Ectodermal cell (in vitro differentiated cells): ENCODE results near the gene CYP46A1.
A peak's percentile ranks its signal among the peaks of the same experiment; 100 is the strongest.

Experiments
- H3K27ac ChIP-seq: 2 replicates; pipeline ENCODE4 v1.7.0; 2013; ENCODE audit warnings: mild to moderate bottlenecking, low read depth, low read length; ENCODE audit not compliant: insufficient read depth, poor library complexity, severe bottlenecking
- H3K27me3 ChIP-seq: 2 replicates; pipeline ENCODE4 v1.7.0; 2013; ENCODE audit warnings: mild to moderate bottlenecking, low read length; ENCODE audit not compliant: insufficient read depth, control insufficient read depth, poor library complexity, severe bottlenecking
- H3K36me3 ChIP-seq: one replicate; pipeline ENCODE4 v1.7.0; 2013; ENCODE audit warnings: low read length; ENCODE audit not compliant: control insufficient read depth, insufficient read depth
- H3K4me1 ChIP-seq: one replicate; pipeline ENCODE4 v1.7.0; 2013; ENCODE audit warnings: low read length; ENCODE audit not compliant: control insufficient read depth, insufficient read depth
- H3K4me3 ChIP-seq: 2 replicates; pipeline ENCODE4 v1.7.0; 2013; ENCODE audit warnings: low read depth, low read length, control low read depth; ENCODE audit not compliant: insufficient read depth
- H3K9me3 ChIP-seq: 2 replicates; pipeline ENCODE4 v1.7.0; 2013; ENCODE audit warnings: mild to moderate bottlenecking, low read length, moderate library complexity; ENCODE audit not compliant: control insufficient read depth
- WGBS, 2 experiments: methylation state at CpG; one replicate each; pipeline ENCODE4 v1.1.7; 2013; ENCODE audit warnings: missing lambda C conversion rate in 2 of 2; 5-methylcytosine and 5-hydroxymethylcytosine counted together

Gene CYP46A1

GRCh38 chr14:99645545-99646505, 38.3 kb upstream of the CYP46A1 start:
- H3K4me1 ChIP-seq: peaks cover 17% of the 10 kb centered on the region
- 67% methylated on average over 32 of the region's 32 CpGs for WGBS, 2 experiments

GRCh38 chr14:99647411-99647810, 36.7 kb upstream of the CYP46A1 start:
- H3K27ac ChIP-seq: no peak overlapping the region
- 86 to 90% methylated on average over 7 of the region's 7 CpGs for WGBS, 2 experiments

More at GRCh38 chr14:99645545-99646505, 38.3 kb upstream of the CYP46A1 start:
- H3K4me3 ChIP-seq: peak overlapping the region; percentile 35
- no peak overlapping the region for H3K27ac ChIP-seq
- peaks cover 24% of the 10 kb centered on the region for H3K27me3 ChIP-seq
- no peaks in the 10 kb centered on the region for H3K36me3 ChIP-seq
- H3K9me3 ChIP-seq: no peaks in the 10 kb centered on the region

GRCh38 chr14:99648027-99648784, 35.9 kb upstream of the CYP46A1 start:
- H3K27me3 ChIP-seq: peaks cover 24% of the 10 kb centered on the region
- H3K4me1 ChIP-seq: peaks cover 17% of the 10 kb centered on the region
- H3K27ac ChIP-seq: no peak overlapping the region
- H3K9me3 ChIP-seq: no peaks in the 10 kb centered on the region
- no peak overlapping the region for H3K4me3 ChIP-seq
- H3K36me3 ChIP-seq: no peaks in the 10 kb centered on the region
- 90 to 92% methylated on average over 8 of the region's 8 CpGs for WGBS, 2 experiments

More at GRCh38 chr14:99647411-99647810, 36.7 kb upstream of the CYP46A1 start:
- Histone ChIP-seq H3K4me1 (peaks cover 17% of the 10 kb centered on the region), H3K27me3 (peaks cover 24% of the 10 kb centered on the region), H3K4me3 (no peak overlapping the region), H3K36me3 (no peaks in the 10 kb centered on the region), H3K9me3 (no peaks in the 10 kb centered on the region)

GRCh38 chr14:99649219-99649618, 34.9 kb upstream of the CYP46A1 start:
- Histone ChIP-seq H3K27ac (no peak overlapping the region), H3K4me1 (peaks cover 11% of the 10 kb centered on the region), H3K27me3 (peaks cover 20% of the 10 kb centered on the region), H3K36me3 (no peaks in the 10 kb centered on the region), H3K4me3 (no peak overlapping the region), H3K9me3 (no peaks in the 10 kb centered on the region)
- WGBS, 2 experiments: 86 to 92% methylated on average over 8 of the region's 8 CpGs

- Histone ChIP-seq H3K27ac (no peak overlapping the region), H3K36me3 (no peaks in the 10 kb centered on the region), H3K4me1 (peaks cover 7% of the 10 kb centered on the region), H3K27me3 (peaks cover 15% of the 10 kb centered on the region), H3K9me3 (no peaks in the 10 kb centered on the region), H3K4me3 (no peak overlapping the region)
- WGBS, 2 experiments: 91 to 94% methylated on average over 8 of the region's 8 CpGs
Measured at GRCh38 chr14:99649643-99650042, 34.5 kb upstream of the CYP46A1 start.

- H3K4me1 ChIP-seq: peaks cover 5% of the 10 kb centered on the region
- H3K4me3 ChIP-seq: no peak overlapping the region
- WGBS, 2 experiments: 86 to 87% methylated on average over 9 of the region's 9 CpGs
- no peaks in the 10 kb centered on the region for H3K36me3 ChIP-seq
- H3K9me3 ChIP-seq: no peaks in the 10 kb centered on the region
- no peak overlapping the region for H3K27ac ChIP-seq
- H3K27me3 ChIP-seq: peaks cover 10% of the 10 kb centered on the region
Measured at GRCh38 chr14:99650189-99650588, 33.9 kb upstream of the CYP46A1 start.

GRCh38 chr14:99651953-99652746, 31.9 kb upstream of the CYP46A1 start:
- 96 to 97% methylated on average over 31 to 32 of the region's 32 CpGs for WGBS, 2 experiments
- Histone ChIP-seq H3K4me3 (no peak overlapping the region), H3K9me3 (no peaks in the 10 kb centered on the region), H3K4me1 (no peaks in the 10 kb centered on the region), H3K36me3 (no peaks in the 10 kb centered on the region), H3K27ac (no peak overlapping the region), H3K27me3 (no peaks in the 10 kb centered on the region)

- Histone ChIP-seq H3K4me1 (no peaks in the 10 kb centered on the region), H3K27ac (no peak overlapping the region), H3K36me3 (no peaks in the 10 kb centered on the region), H3K4me3 (no peak overlapping the region), H3K9me3 (no peaks in the 10 kb centered on the region), H3K27me3 (peaks cover 11% of the 10 kb centered on the region)
- WGBS, 2 experiments: 63 to 69% methylated on average over 7 of the region's 7 CpGs
Measured at GRCh38 chr14:99654235-99654985, 29.7 kb upstream of the CYP46A1 start.

GRCh38 chr14:99655521-99655920, 28.6 kb upstream of the CYP46A1 start:
- Histone ChIP-seq H3K4me1 (peaks cover 8% of the 10 kb centered on the region), H3K4me3 (no peak overlapping the region), H3K36me3 (no peaks in the 10 kb centered on the region), H3K9me3 (no peaks in the 10 kb centered on the region), H3K27me3 (peaks cover 21% of the 10 kb centered on the region), H3K27ac (no peak overlapping the region)
- 88 to 92% methylated on average over 4 of the region's 4 CpGs for WGBS, 2 experiments
